DMS53 treated with DMSO at 0.1 percent for 48 hours (cell line): Measurements from ENCODE around the gene TTLL10.

Experiments
- DNase-seq: peaks from one replicate; lab custom pipeline; 2025; ENCODE audit not compliant: unreplicated experiment; lab: John Stamatoyannopoulos, UW

Gene TTLL10

GRCh38 chr1:1244192-1244811 lies 70.6 kb downstream of the TTLL10 start:
- DNase-seq, result no peak

GRCh38 chr1:1245178-1245816 lies 71.6 kb downstream of the TTLL10 start:
- DNase-seq, result no peak

GRCh38 chr1:1245817-1246576 lies 72.3 kb downstream of the TTLL10 start:
- DNase-seq, result no peak

- DNase-seq, result no peak
These were observed 73.1 kb downstream of the TTLL10 start, which contains the start of gene C1QTNF12 for GRCh38 chr1:1246577-1247340. C1QTNF12 (minus strand) TSS chr1:1246722; CDS start chr1:1246690, 32 bp downstream.

- DNase-seq, result no peak
These were observed 73.7 kb downstream of the TTLL10 start for GRCh38 chr1:1247341-1247913.
